ENCODE measurements around the gene BEAN1. TPM values are rescaled to one million over a fixed set of nuclear protein-coding genes. Genes with fewer than 3 reads are reported as not detected.

The BEAN1 gene
- total and polyA plus RNA-seq, 9 of the 15 experiments (the other 6 are each of a cell fraction or from before 2014, with no cell fraction given), result not detected

GRCh38 chr16:66516808-66517585, 89.9 kb downstream of the BEAN1 start (continued):
- peak; percentile 95 for TF ChIP-seq ETV1 (tag; conservative IDR thresholded peaks at IDR 0.05; ENCODE audit: low read depth)
- TF ChIP-seq JUN (IDR thresholded peaks at IDR 0.05; ENCODE audit: borderline replicate concordance, low read depth, low read length), result peak; percentile 97
- no peak for TF ChIP-seq JUN (CRISPR knock-in tag; IDR thresholded peaks at IDR 0.05; ENCODE audit: borderline replicate concordance)
- no peak for TF ChIP-seq ZNF12 (CRISPR knock-in tag; IDR thresholded peaks at IDR 0.05)
- peak; percentile 80 for TF ChIP-seq ZNF766 (CRISPR knock-in tag; conservative IDR thresholded peaks at IDR 0.05)
- TF ChIP-seq ZBTB43 (CRISPR knock-in tag; IDR thresholded peaks at IDR 0.05), result no peak
- TF ChIP-seq CHD1 (IDR thresholded peaks at IDR 0.05; ENCODE audit: low read length), result no peak
- no peak for TF ChIP-seq HNRNPLL (IDR thresholded peaks at IDR 0.05; ENCODE audit: low read depth, low read length, poor library complexity, severe bottlenecking)
- TF ChIP-seq RNF2 (IDR thresholded peaks at IDR 0.05), result peak; percentile 87
- TF ChIP-seq NCOR1 (IDR thresholded peaks at IDR 0.05), result peak; percentile 40
- peak; percentile 59 for TF ChIP-seq TCF3 (CRISPR knock-in tag; IDR thresholded peaks at IDR 0.05)
- TF ChIP-seq PPARD (CRISPR knock-in tag; IDR thresholded peaks at IDR 0.05), result no peak
- no peak for TF ChIP-seq NELFE (IDR thresholded peaks at IDR 0.05; ENCODE audit: insufficient read depth, insufficient read length)
- no peak for TF ChIP-seq NFYB (IDR thresholded peaks at IDR 0.05; ENCODE audit: extremely low read depth, insufficient read length)
- TF ChIP-seq, protein P1, sequence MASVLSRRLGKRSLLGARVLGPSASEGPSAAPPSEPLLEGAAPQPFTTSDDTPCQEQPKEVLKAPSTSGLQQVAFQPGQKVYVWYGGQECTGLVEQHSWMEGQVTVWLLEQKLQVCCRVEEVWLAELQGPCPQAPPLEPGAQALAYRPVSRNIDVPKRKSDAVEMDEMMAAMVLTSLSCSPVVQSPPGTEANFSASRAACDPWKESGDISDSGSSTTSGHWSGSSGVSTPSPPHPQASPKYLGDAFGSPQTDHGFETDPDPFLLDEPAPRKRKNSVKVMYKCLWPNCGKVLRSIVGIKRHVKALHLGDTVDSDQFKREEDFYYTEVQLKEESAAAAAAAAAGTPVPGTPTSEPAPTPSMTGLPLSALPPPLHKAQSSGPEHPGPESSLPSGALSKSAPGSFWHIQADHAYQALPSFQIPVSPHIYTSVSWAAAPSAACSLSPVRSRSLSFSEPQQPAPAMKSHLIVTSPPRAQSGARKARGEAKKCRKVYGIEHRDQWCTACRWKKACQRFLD (CRISPR knock-in tag; IDR thresholded peaks at IDR 0.05), result peak; percentile 70; the same call in 1 of the 2 replicates
- TF ChIP-seq TARDBP (IDR thresholded peaks at IDR 0.05), result no peak
- no peak for TF ChIP-seq EWSR1 (IDR thresholded peaks at IDR 0.05; ENCODE audit: borderline replicate concordance, low read depth, partially characterized antibody)
- TF ChIP-seq, protein P2, sequence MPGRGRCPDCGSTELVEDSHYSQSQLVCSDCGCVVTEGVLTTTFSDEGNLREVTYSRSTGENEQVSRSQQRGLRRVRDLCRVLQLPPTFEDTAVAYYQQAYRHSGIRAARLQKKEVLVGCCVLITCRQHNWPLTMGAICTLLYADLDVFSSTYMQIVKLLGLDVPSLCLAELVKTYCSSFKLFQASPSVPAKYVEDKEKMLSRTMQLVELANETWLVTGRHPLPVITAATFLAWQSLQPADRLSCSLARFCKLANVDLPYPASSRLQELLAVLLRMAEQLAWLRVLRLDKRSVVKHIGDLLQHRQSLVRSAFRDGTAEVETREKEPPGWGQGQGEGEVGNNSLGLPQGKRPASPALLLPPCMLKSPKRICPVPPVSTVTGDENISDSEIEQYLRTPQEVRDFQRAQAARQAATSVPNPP (IDR thresholded peaks at IDR 0.05; ENCODE audit: borderline replicate concordance, insufficient read depth, insufficient read length), result no peak
- no peak for TF ChIP-seq MTA2 (IDR thresholded peaks at IDR 0.05; ENCODE audit: low read depth)
- peak; percentile 71 to 91; a peak in 3 of 4 replicates for TF ChIP-seq SRF (CRISPR knock-in tag; IDR thresholded peaks at IDR 0.05)
- TF ChIP-seq ZNF282 (CRISPR knock-in tag; IDR thresholded peaks at IDR 0.05), result no peak

Measured in K562 (cell line).